IPS-15b (cell line): ENCODE data around the gene NR0B2.

Source experiments
- H3K27me3 ChIP-seq: one replicate; pipeline ENCODE4 v1.6.1; 2013; ENCODE audit warnings: low read length; ENCODE audit not compliant: control insufficient read depth, insufficient read depth
- H3K36me3 ChIP-seq: one replicate; pipeline ENCODE4 v1.6.1; 2013; ENCODE audit warnings: low read length; ENCODE audit not compliant: control insufficient read depth, insufficient read depth
- H3K4me1 ChIP-seq: one replicate; pipeline ENCODE4 v1.6.1; 2013; ENCODE audit warnings: mild to moderate bottlenecking, low read length; ENCODE audit not compliant: control insufficient read depth, insufficient read depth
- H3K4me3 ChIP-seq: one replicate; pipeline ENCODE4 v1.5.1; 2013; ENCODE audit warnings: low read depth, low read length
- H3K9ac ChIP-seq: one replicate; pipeline ENCODE4 v1.6.1; 2013; ENCODE audit warnings: low read depth, mild to moderate bottlenecking, low read length
- H3K9me3 ChIP-seq: one replicate; pipeline ENCODE4 v1.6.1; 2013; ENCODE audit warnings: mild to moderate bottlenecking, low read length; ENCODE audit not compliant: control insufficient read depth, insufficient read depth

Gene NR0B2

GRCh38 chr1:26913754-26914619 lies at the start of gene NR0B2:
Gene NR0B2, minus strand, starts transcription at chr1:26913975. Its CDS starts 35 bp downstream, at chr1:26913940.
- H3K9me3 ChIP-seq, result no peaks in the 10 kb centered on the region
- no peak within 1 kb of the TSS for H3K9ac ChIP-seq
- H3K4me1 ChIP-seq, result no peaks in the 10 kb centered on the region
- H3K4me3 ChIP-seq, result no peak within 1 kb of the TSS
- H3K27me3 ChIP-seq, result peaks cover 3% of the 10 kb centered on the region
- H3K36me3 ChIP-seq, result no peaks in the 10 kb centered on the region

- Histone ChIP-seq H3K27me3 (no peaks in the 10 kb centered on the region), H3K9me3 (no peaks in the 10 kb centered on the region), H3K36me3 (peaks cover 2% of the 10 kb centered on the region), H3K9ac (no peak overlapping the region), H3K4me1 (no peaks in the 10 kb centered on the region), H3K4me3 (no peak overlapping the region)
Observed at GRCh38 chr1:26961826-26962225, 48.1 kb upstream of the NR0B2 start.

- Histone ChIP-seq H3K4me3 (peak overlapping the region; percentile 61), H3K9me3 (no peaks in the 10 kb centered on the region), H3K36me3 (peaks cover 2% of the 10 kb centered on the region), H3K9ac (peak overlapping the region; percentile 62), H3K4me1 (no peaks in the 10 kb centered on the region), H3K27me3 (no peaks in the 10 kb centered on the region)
Observed at GRCh38 chr1:26960625-26960966, 46.8 kb upstream of the NR0B2 start.

GRCh38 chr1:26959722-26960624 lies 46.2 kb upstream of the NR0B2 start, which contains the start of gene KDF1:
Gene KDF1, minus strand, starts transcription at chr1:26960468. Its CDS starts 8,088 bp downstream, at chr1:26952380.
- Histone ChIP-seq H3K9ac (peak within 1 kb of the TSS; percentile 72), H3K9me3 (no peaks in the 10 kb centered on the region), H3K27me3 (no peaks in the 10 kb centered on the region), H3K36me3 (peaks cover 2% of the 10 kb centered on the region), H3K4me3 (peak within 1 kb of the TSS; percentile 61), H3K4me1 (no peaks in the 10 kb centered on the region)

- Histone ChIP-seq H3K4me1 (no peaks in the 10 kb centered on the region), H3K36me3 (peaks cover 2% of the 10 kb centered on the region), H3K27me3 (no peaks in the 10 kb centered on the region), H3K9me3 (no peaks in the 10 kb centered on the region), H3K4me3 (peak overlapping the region; percentile 61), H3K9ac (peak overlapping the region; percentile 72)
Observed at GRCh38 chr1:26959270-26959669, 45.5 kb upstream of the NR0B2 start.

- Histone ChIP-seq H3K9me3 (no peaks in the 10 kb centered on the region), H3K9ac (no peak overlapping the region), H3K27me3 (no peaks in the 10 kb centered on the region), H3K4me1 (no peaks in the 10 kb centered on the region), H3K4me3 (no peak overlapping the region), H3K36me3 (peaks cover 3% of the 10 kb centered on the region)
Observed at GRCh38 chr1:26957306-26957705, 43.5 kb upstream of the NR0B2 start.

GRCh38 chr1:26956321-26956720 lies 42.5 kb upstream of the NR0B2 start:
- H3K36me3 ChIP-seq, result peaks cover 9% of the 10 kb centered on the region
- no peaks in the 10 kb centered on the region for H3K4me1 ChIP-seq
- no peak overlapping the region for H3K9ac ChIP-seq
- no peak overlapping the region for H3K4me3 ChIP-seq
- no peaks in the 10 kb centered on the region for H3K9me3 ChIP-seq
- no peaks in the 10 kb centered on the region for H3K27me3 ChIP-seq

- Histone ChIP-seq H3K36me3 (peaks cover 13% of the 10 kb centered on the region), H3K4me3 (no peak overlapping the region), H3K27me3 (no peaks in the 10 kb centered on the region), H3K9me3 (no peaks in the 10 kb centered on the region), H3K9ac (no peak overlapping the region), H3K4me1 (no peaks in the 10 kb centered on the region)
Observed at GRCh38 chr1:26953374-26953773, 39.6 kb upstream of the NR0B2 start.

GRCh38 chr1:26951821-26952497 lies 38.2 kb upstream of the NR0B2 start:
- Histone ChIP-seq H3K36me3 (peaks cover 17% of the 10 kb centered on the region), H3K27me3 (no peaks in the 10 kb centered on the region), H3K4me3 (no peak overlapping the region), H3K9ac (no peak overlapping the region), H3K9me3 (no peaks in the 10 kb centered on the region), H3K4me1 (no peaks in the 10 kb centered on the region)

GRCh38 chr1:26951216-26951615 lies 37.4 kb upstream of the NR0B2 start:
- Histone ChIP-seq H3K4me1 (no peaks in the 10 kb centered on the region), H3K36me3 (peaks cover 21% of the 10 kb centered on the region), H3K4me3 (no peak overlapping the region), H3K9ac (no peak overlapping the region), H3K27me3 (no peaks in the 10 kb centered on the region), H3K9me3 (no peaks in the 10 kb centered on the region)

GRCh38 chr1:26950602-26951001 lies 36.8 kb upstream of the NR0B2 start:
- H3K9me3 ChIP-seq, result no peaks in the 10 kb centered on the region
- no peaks in the 10 kb centered on the region for H3K4me1 ChIP-seq
- no peak overlapping the region for H3K4me3 ChIP-seq
- no peaks in the 10 kb centered on the region for H3K27me3 ChIP-seq
- peaks cover 25% of the 10 kb centered on the region for H3K36me3 ChIP-seq
- H3K9ac ChIP-seq, result no peak overlapping the region
